ENCODE results near the gene DLGAP4. TPM values are rescaled to one million over a fixed set of nuclear protein-coding genes. Genes with fewer than 3 reads are reported as not detected.

The DLGAP4 gene
- total RNA-seq, 1 donor from 2014 or later, result 199 TPM

GRCh38 chr20:36335206-36335870 lies 29.2 kb downstream of the DLGAP4 start:
- DNase-seq, result peak; percentile 10
- H3K36me3 Mint-ChIP-seq (ENCODE audit: unreplicated experiment), result no peaks in the 10 kb centered on the region
- no peak overlapping the region for H3K27ac Mint-ChIP-seq (ENCODE audit: unreplicated experiment)
- H3K9me3 Mint-ChIP-seq (ENCODE audit: unreplicated experiment), result peaks cover 4% of the 10 kb centered on the region
- no peak for TF ChIP-seq CTCF (IDR thresholded peaks at IDR 0.05; ENCODE audit: partially characterized antibody, unreplicated experiment)
- peak overlapping the region; percentile 7 for H3K4me3 Mint-ChIP-seq (ENCODE audit: unreplicated experiment)
- H3K27me3 Mint-ChIP-seq (ENCODE audit: unreplicated experiment), result peaks cover 6% of the 10 kb centered on the region
- H3K4me1 Mint-ChIP-seq (ENCODE audit: low read depth, unreplicated experiment), result peaks cover 23% of the 10 kb centered on the region

- no peak for TF ChIP-seq CTCF (IDR thresholded peaks at IDR 0.05; ENCODE audit: partially characterized antibody, unreplicated experiment)
- Mint-ChIP-seq H3K4me1 (ENCODE audit: low read depth, unreplicated experiment) (peaks cover 23% of the 10 kb centered on the region), H3K27ac (ENCODE audit: unreplicated experiment) (peak overlapping the region; percentile 15), H3K36me3 (ENCODE audit: unreplicated experiment) (no peaks in the 10 kb centered on the region), H3K9me3 (ENCODE audit: unreplicated experiment) (peaks cover 4% of the 10 kb centered on the region), H3K4me3 (ENCODE audit: unreplicated experiment) (peak overlapping the region; percentile 8), H3K27me3 (ENCODE audit: unreplicated experiment) (peaks cover 6% of the 10 kb centered on the region)
- peak; percentile 5 for DNase-seq
Observed at GRCh38 chr20:36336204-36336603, 30.1 kb downstream of the DLGAP4 start.

- Mint-ChIP-seq H3K4me3 (ENCODE audit: unreplicated experiment) (no peak overlapping the region), H3K27me3 (ENCODE audit: unreplicated experiment) (peaks cover under 1% of the 10 kb centered on the region), H3K4me1 (ENCODE audit: low read depth, unreplicated experiment) (peaks cover 18% of the 10 kb centered on the region), H3K36me3 (ENCODE audit: unreplicated experiment) (no peaks in the 10 kb centered on the region), H3K9me3 (ENCODE audit: unreplicated experiment) (peaks cover 3% of the 10 kb centered on the region), H3K27ac (ENCODE audit: unreplicated experiment) (no peak overlapping the region)
- peak; percentile 26 for DNase-seq
- TF ChIP-seq CTCF (IDR thresholded peaks at IDR 0.05; ENCODE audit: partially characterized antibody, unreplicated experiment), result no peak
Observed at GRCh38 chr20:36336954-36337704, 31.0 kb downstream of the DLGAP4 start.

- Mint-ChIP-seq H3K36me3 (ENCODE audit: unreplicated experiment) (no peaks in the 10 kb centered on the region), H3K27me3 (ENCODE audit: unreplicated experiment) (peaks cover 1% of the 10 kb centered on the region), H3K9me3 (ENCODE audit: unreplicated experiment) (peaks cover 3% of the 10 kb centered on the region), H3K27ac (ENCODE audit: unreplicated experiment) (no peak overlapping the region), H3K4me3 (ENCODE audit: unreplicated experiment) (no peak overlapping the region), H3K4me1 (ENCODE audit: low read depth, unreplicated experiment) (peaks cover 18% of the 10 kb centered on the region)
- no peak for TF ChIP-seq CTCF (IDR thresholded peaks at IDR 0.05; ENCODE audit: partially characterized antibody, unreplicated experiment)
- DNase-seq, result peak; percentile 8
Observed at GRCh38 chr20:36337886-36338285, 31.7 kb downstream of the DLGAP4 start.
